NOMO-1 treated with dmso at 0.1 percent for 144 hours (cell line): ENCODE results near the gene SLC2A13.
"Not testable (repeated sequence)": the region's sequence is repeated elsewhere in the genome, so short reads cannot be mapped to it uniquely, and the experiment has no call there.

Source experiments
- DNase-seq: peaks from one replicate; lab custom pipeline; 2025; ENCODE audit not compliant: unreplicated experiment; lab: John Stamatoyannopoulos, UW

The SLC2A13 gene

GRCh38 chr12:40106202-40106533, 287 bp upstream of the SLC2A13 start:
- no peak for DNase-seq

GRCh38 chr12:40105265-40105514, 691 bp downstream of the SLC2A13 start:
- no peak for DNase-seq

DNA sequence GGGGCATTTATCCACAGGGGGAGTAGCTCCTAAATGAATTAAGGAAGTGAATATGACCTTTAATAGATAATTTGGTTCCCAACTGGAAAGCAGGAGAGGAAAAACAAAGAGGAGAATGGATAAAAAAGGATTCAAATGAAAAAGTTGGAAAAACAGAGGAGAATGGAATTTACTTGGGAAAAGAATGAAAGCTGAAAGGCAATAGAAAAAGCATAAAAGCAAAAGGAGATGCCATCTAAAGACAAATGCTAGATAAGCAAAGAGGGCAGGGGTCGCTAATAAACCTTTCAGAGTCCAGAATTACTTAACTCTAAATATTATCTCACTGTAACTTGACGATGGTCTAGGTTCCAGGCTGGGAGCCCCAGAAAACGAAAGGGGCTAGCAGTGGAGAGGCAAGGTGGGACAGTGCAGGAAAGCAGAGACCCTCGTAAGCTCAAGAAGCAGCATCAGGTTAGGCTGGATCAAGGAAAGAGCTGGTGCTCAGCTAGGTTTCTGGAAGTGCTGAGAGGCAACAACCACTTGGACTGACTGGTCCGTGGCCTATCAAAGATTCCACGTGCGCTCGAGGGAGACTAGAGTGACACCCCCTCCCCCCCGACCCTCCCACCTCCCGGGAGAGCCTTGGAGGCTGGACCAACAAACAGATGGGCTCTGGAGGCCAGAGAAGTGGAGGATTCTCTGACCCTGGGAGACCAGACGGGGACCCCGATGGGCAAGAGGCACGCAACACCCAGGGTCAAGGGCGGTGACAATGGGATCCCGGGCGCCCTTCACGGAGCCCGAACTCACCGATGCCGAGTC, 1.2 kb downstream of the SLC2A13 start:
- no peak for DNase-seq

DNA sequence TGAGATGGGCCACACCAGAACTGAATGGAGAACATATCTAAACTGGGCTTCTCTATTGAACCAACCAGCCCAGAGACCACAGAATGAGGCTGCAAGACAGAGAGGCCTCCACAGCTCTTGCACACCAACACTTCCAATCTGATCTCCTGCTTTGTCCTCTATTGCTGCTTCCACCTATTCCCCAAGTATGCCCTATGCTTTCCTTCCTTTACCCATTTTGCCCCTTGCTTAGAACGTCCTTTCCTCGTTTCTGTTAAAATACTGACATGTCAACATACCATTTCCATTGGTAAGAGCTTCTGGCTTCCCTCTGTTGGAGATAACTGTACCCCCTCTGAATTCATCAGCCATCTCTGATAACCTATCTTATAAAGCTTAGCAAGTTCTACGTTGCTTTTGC, 2.8 kb downstream of the SLC2A13 start:
- no peak for DNase-seq

DNA sequence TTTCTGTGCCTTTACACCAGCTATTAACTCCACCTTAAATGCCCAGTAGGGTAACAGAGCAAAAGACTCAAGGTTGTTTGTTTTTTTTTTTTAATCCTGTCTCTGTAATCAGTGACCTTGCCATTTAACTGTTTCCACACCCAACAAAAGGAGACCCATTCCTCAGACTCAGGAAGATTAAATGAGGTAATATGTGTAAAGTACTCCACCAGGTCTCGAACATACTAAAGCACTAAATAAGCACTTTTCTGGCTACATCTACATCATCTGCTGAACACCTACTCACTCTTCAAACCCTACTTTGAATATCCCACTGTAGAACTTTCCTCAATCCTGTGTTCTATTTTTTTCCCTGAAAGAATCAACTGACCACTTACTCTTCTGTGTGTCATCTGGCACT, 4.1 kb downstream of the SLC2A13 start:
- no peak for DNase-seq

DNA sequence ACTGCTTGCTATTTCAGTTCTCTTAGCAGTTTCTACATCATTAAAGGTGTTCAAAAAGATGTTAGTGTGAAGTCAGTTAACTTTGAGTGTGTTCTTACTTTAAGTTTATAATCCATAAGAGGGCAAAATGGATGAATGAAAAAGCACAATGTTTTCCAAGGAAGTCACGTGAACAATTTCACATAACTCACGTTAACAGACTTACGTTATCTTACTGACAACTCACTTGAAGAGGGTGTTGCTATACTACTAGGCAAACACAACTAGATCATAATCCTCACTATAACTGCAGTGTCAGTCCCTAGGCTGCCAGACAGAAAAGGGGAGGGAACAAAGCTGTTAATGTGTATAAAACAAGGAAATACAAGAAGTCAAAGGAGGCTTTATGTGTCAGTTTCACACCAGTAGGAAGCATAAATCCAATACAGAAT, 6.4 kb downstream of the SLC2A13 start:
- peak; percentile 7 for DNase-seq

- no peak for DNase-seq
Measured at GRCh38 chr12:40098406-40099145, 7.3 kb downstream of the SLC2A13 start.

DNA sequence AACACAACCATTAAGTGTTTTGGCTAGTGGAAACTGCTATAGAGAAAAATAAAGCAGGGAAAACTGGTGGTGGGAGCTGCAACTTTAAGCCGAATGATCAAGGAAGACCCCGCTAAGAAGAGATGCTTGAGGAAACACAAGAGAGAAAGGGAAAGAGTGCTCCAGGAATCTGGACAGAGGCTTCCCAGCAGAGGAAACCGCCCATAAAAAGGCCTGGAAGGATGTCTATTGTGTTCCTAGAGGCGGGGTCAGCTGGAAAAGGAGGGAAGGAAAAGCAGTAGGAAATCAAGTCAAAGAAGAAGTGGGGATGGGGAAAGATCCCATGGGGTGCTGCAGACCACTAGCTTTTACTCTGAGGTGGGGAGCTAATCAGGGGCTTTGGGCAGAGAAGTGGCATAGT, 12.4 kb downstream of the SLC2A13 start:
- DNase-seq: no peak

GRCh38 chr12:40086471-40086870, 19.4 kb downstream of the SLC2A13 start:
- DNase-seq: no peak

DNA sequence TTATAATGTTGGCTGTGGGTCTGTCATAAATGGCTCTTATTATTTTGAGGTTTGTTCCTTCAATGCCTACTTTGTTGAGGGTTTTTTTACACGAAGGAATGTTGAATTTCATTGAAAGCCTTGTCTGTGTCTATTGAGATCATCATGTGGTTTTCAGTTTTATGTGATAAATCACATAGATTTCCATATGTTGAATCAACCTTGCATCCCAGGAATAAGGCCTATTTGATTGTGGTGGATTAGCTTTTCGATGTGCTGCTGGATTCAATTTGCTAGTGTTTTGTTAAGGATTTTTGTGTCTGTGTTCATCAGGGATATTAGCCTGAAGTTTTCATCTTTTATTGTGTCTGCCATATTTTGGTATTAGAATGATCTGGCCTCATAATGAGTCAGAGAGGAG, 27.6 kb downstream of the SLC2A13 start:
- DNase-seq: no peak

- no peak for DNase-seq
Measured at GRCh38 chr12:40075458-40075857, 30.4 kb downstream of the SLC2A13 start.

- DNase-seq: no peak
Measured at GRCh38 chr12:40068416-40068815, 37.5 kb downstream of the SLC2A13 start.

GRCh38 chr12:40065636-40066035, 40.2 kb downstream of the SLC2A13 start:
- no peak for DNase-seq

- no peak for DNase-seq
Measured at GRCh38 chr12:40063414-40063813, 42.5 kb downstream of the SLC2A13 start.

DNA sequence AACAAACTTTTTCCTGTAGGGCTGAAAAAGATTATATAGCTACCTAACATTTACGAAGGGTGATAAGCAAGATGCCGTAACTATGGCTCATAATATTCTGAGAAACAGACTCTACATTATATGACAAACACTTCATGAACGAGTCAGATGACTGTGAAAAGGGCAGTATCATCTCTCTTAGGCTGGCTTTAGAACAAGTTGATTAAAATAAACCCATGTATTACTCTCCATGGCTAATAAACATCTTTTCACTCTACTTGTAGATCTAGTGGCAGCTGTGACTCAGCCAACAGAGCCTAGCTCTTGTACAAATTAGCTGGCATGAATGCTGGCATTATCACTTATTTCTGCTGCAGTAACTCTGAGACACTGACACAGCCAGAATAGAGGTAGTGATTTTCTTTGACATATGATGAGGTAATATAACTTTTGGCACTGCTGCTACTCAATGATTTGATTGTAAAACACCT, 47.1 kb downstream of the SLC2A13 start:
- no peak for DNase-seq

DNA sequence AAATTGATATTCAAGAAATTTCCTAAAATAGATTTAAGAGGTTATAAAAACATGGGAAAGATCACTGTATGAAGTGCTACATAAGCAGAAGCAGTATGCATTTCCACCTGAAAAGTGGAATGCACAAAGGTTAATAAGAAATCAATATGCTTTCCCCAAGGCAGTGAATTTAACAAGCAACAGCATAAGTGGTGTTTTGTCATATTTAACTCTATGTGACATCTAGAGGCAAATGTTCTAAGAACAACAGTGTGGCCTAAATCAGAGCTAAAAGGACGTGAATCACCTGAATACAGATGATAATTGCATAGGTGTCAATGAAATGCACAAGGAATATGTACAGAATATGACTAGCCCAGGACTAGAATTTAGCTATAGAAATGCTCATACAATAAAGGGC, 49.5 kb downstream of the SLC2A13 start:
- no peak for DNase-seq

DNA sequence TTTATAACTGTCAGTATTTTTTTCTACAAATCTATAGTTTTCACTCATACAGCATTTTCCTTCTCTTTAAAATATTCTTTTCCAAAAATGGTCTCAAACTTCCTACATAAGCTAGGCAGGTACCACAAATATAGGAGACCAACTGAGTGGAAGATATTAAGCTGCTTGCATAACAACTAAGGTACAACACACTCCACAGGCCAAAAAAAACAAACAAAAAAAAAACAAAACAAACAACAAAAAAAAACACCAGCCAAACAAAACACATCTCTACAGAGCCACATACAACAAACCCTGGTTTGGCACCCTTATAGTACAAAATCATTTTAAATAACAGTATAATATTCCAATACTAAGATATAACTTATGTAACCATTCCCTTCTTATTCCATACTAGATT, 50.1 kb downstream of the SLC2A13 start:
- no peak for DNase-seq

DNA sequence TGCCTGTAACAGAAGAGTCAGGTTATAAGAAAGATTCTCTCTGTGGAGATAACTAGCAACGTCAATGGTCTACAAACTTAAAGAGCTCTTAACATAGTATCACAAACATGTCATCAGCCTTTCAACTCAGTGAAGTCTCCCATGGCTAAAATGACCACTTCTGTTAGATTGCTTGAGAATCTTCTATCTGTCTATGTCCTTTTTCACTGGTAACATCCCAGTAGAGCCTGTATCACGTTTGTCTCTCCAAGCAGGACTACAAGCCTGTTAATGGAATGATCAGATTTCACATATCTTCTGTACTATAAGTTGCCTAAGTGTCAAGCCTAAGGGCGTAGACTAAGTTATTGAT, 50.7 kb downstream of the SLC2A13 start:
- DNase-seq: no peak

- DNase-seq: no peak
Measured at GRCh38 chr12:40054555-40055227, 51.2 kb downstream of the SLC2A13 start.

- DNase-seq: no peak
Measured at GRCh38 chr12:40049268-40049667, 56.6 kb downstream of the SLC2A13 start.

DNA sequence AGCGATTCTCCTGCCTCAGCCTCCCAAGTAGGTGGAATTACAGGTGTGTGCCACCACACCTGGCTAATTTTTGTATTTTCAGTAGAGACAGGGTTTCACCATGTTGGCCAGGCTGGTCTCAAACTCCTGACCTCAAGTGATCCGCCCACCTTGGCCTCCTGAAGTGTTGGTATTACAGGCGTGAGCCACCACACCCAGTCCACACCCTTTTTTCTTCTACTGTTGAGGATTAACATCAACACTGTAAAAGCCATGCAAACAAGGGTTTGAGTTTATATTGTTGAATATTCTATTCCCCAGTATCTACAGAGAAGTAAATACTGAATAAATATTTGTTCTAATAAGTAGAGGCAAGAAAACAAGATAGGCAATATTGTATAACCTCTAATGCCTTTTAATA, 58.9 kb downstream of the SLC2A13 start:
- not testable (repeated sequence) for DNase-seq

- no peak for DNase-seq
Measured at GRCh38 chr12:40045656-40046055, 60.2 kb downstream of the SLC2A13 start.
